Parathyroid adenoma (tissue), 2 donors: ENCODE data around the gene DEK.

ENCODE experiments used
- H2AFZ ChIP-seq: fragments of 300-600 bp; sonication (generic); one replicate; pipeline ENCODE4 v1.7.0; 2017; ENCODE audit warnings: antibody characterized with exemption, mild to moderate bottlenecking
- H3K27ac ChIP-seq: fragments of 300-600 bp; sonication (generic); one replicate; pipeline ENCODE4 v1.7.0; 2017
- H3K27me3 ChIP-seq: fragments of 300-600 bp; sonication (generic); one replicate; pipeline ENCODE4 v1.7.0; 2017; ENCODE audit warnings: low read length; ENCODE audit not compliant: control insufficient read depth, insufficient read depth
- H3K36me3 ChIP-seq: fragments of 300-600 bp; sonication (generic); one replicate; pipeline ENCODE4 v1.7.0; 2017; ENCODE audit warnings: low read length; ENCODE audit not compliant: control insufficient read depth, insufficient read depth
- H3K4me1 ChIP-seq: fragments of 300-600 bp; sonication (generic); one replicate; pipeline ENCODE4 v1.7.0; 2017; ENCODE audit warnings: control low read depth
- H3K4me2 ChIP-seq: fragments of 300-600 bp; sonication (generic); one replicate; pipeline ENCODE4 v1.7.0; 2017; ENCODE audit warnings: low read length
- H3K4me3 ChIP-seq: fragments of 300-600 bp; sonication (generic); one replicate; pipeline ENCODE4 v1.7.0; 2017; ENCODE audit warnings: low read depth, low read length
- H3K79me2 ChIP-seq: fragments of 300-600 bp; sonication (generic); one replicate; pipeline ENCODE4 v1.7.0; 2017; ENCODE audit warnings: control low read depth
- H3K9ac ChIP-seq: fragments of 300-600 bp; sonication (generic); one replicate; pipeline ENCODE4 v1.7.0; 2017; ENCODE audit warnings: mild to moderate bottlenecking
- H3K9me3 ChIP-seq: fragments of 300-600 bp; sonication (generic); one replicate; pipeline ENCODE4 v1.7.0; 2017; ENCODE audit warnings: low read length; ENCODE audit not compliant: control insufficient read depth
- TF ChIP-seq, protein P1 (sequence below): fragments of 300-600 bp; sonication (generic); IDR thresholded peaks from one replicate; pipeline ENCODE4 v1.7.0; 2017; ENCODE audit warnings: antibody characterized with exemption, mild to moderate bottlenecking
- donor health status: primary hyperparathyroidism.

DEK gene

DNA sequence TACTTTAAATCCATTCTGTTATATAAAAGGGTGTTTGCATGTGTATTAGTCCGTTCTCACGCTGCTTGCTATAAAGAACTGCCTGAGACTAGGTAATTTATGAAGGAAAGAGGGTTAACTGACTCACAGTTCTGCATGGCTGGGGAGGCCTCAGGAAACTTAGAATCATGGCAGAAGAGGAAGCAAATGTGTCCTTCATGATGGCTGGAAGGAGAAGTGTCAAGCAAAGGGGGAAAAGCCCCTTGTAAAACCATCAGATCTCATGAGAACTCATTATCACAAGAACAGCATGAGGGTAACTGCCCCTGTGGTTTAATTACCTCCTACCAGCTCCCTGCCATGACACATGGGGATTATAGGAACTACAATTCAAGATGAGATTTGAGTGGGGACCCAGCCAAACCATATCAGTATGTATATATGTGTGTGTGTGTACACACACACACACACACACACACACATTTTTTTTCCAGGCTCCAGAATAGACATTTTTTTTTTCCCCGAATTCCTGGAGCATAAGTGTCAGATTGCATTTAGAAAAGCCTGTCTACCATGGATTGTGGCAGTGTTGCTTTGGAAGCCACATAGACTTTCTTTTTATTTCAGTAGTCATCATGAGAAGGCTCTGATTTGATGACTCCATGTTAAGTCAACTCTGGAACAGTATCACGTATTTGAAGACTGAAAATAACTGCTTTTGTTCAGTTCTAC lies 77.6 kb downstream of the DEK start:
- Histone ChIP-seq H2AFZ (no peak overlapping the region), H3K9ac (no peak overlapping the region), H3K9me3 (no peaks in the 10 kb centered on the region), H3K79me2 (no peaks in the 10 kb centered on the region), H3K4me2 (no peak overlapping the region), H3K27ac (no peak overlapping the region), H3K36me3 (no peaks in the 10 kb centered on the region), H3K4me1 (peaks cover 2% of the 10 kb centered on the region), H3K4me3 (no peak overlapping the region), H3K27me3 (no peaks in the 10 kb centered on the region)
- TF ChIP-seq, protein P1, sequence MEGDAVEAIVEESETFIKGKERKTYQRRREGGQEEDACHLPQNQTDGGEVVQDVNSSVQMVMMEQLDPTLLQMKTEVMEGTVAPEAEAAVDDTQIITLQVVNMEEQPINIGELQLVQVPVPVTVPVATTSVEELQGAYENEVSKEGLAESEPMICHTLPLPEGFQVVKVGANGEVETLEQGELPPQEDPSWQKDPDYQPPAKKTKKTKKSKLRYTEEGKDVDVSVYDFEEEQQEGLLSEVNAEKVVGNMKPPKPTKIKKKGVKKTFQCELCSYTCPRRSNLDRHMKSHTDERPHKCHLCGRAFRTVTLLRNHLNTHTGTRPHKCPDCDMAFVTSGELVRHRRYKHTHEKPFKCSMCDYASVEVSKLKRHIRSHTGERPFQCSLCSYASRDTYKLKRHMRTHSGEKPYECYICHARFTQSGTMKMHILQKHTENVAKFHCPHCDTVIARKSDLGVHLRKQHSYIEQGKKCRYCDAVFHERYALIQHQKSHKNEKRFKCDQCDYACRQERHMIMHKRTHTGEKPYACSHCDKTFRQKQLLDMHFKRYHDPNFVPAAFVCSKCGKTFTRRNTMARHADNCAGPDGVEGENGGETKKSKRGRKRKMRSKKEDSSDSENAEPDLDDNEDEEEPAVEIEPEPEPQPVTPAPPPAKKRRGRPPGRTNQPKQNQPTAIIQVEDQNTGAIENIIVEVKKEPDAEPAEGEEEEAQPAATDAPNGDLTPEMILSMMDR, result no peak

DNA sequence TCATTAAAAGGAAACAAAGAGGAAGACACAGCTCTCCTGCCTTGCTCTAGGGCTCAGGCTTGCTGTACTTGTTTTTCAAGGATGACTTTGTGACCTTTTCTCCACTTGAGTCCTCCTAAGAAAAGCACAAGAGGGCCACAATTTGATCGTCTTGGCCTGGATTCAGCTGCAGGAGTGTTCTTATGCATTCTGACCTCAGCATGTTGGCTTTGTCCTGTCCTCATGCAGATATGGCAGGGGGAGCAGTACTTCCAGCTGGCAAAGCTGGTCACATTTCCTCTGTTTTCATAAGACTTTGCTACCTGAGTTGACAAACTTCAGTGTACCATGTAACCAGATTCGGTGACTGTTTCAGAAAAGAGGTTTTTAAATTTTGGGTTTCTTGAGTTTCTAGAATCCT lies 78.3 kb downstream of the DEK start:
- TF ChIP-seq, protein P1, result no peak
- Histone ChIP-seq H3K27me3 (no peaks in the 10 kb centered on the region), H3K4me2 (no peak overlapping the region), H3K4me1 (peaks cover 2% of the 10 kb centered on the region), H3K9ac (no peak overlapping the region), H3K9me3 (no peaks in the 10 kb centered on the region), H3K36me3 (no peaks in the 10 kb centered on the region), H3K79me2 (no peaks in the 10 kb centered on the region), H3K27ac (no peak overlapping the region), H3K4me3 (no peak overlapping the region), H2AFZ (no peak overlapping the region)

DNA sequence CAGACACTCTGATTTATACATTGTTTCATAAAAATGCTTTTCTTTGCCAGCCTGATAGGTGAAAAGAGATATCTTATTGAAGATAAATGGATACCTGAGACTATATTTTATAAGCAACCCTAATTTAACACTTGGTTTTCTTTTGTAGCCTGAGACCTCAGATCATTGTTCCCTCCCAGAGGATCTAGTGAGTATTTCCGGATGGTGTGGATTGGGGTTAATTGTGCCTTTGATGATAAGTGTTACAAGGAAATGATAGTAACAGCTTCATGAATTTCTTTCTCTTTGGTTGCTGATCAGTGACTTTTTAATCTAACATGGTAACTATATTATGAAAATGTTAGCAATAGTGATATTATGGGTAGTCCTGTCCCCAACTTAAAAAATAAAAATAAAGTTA lies 78.7 kb downstream of the DEK start:
- Histone ChIP-seq H3K79me2 (no peaks in the 10 kb centered on the region), H2AFZ (no peak overlapping the region), H3K27ac (no peak overlapping the region), H3K9ac (no peak overlapping the region), H3K36me3 (no peaks in the 10 kb centered on the region), H3K4me2 (no peak overlapping the region), H3K27me3 (no peaks in the 10 kb centered on the region), H3K4me1 (peaks cover 2% of the 10 kb centered on the region), H3K4me3 (no peak overlapping the region), H3K9me3 (no peaks in the 10 kb centered on the region)
- TF ChIP-seq, protein P1, result no peak

DNA sequence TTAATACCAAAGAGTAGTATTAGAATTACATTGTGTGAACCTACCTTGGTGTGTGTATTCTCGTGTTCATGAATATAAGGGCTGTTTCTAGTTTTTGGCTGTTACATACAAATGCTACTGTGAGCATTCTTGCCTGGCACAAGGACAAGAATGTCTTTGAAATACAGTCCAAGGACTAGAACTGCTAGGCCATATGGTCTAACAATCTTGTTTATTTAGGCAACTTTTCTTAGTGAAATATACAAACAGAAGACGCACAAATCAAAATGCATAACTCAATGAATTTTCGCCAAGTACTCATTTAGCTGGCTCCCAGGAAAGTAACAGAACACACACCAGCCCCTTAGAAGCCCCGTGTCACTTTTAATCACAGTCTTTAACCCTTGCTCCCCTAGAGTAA lies 80.6 kb downstream of the DEK start:
- H2AFZ ChIP-seq, result no peak overlapping the region
- no peaks in the 10 kb centered on the region for H3K36me3 ChIP-seq
- no peaks in the 10 kb centered on the region for H3K79me2 ChIP-seq
- no peak overlapping the region for H3K4me2 ChIP-seq
- TF ChIP-seq, protein P1, result no peak
- H3K27me3 ChIP-seq, result no peaks in the 10 kb centered on the region
- no peak overlapping the region for H3K9ac ChIP-seq
- H3K27ac ChIP-seq, result no peak overlapping the region
- H3K4me1 ChIP-seq, result peaks cover 2% of the 10 kb centered on the region
- no peaks in the 10 kb centered on the region for H3K9me3 ChIP-seq
- H3K4me3 ChIP-seq, result no peak overlapping the region

DNA sequence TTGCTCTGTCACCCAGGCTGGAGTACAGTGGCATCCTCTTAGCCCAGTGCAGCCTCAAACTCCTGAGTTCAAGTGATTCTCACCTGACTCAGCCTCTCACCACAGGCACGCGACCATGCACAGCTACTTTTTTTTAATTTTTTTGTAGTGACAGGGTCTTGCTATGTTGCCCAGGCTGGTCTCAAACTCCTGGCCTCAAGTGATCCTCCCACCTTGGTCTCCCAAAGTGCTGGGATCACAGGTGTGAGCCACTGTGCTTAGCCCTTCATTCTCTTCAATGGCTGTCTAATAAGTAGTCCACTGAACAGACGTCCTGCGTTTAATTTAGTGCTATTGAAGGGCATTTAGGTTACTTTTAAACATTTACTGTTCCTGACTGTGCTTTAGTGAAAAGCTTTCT lies 81.8 kb downstream of the DEK start:
- Histone ChIP-seq H3K4me3 (no peak overlapping the region), H3K27ac (no peak overlapping the region), H3K9ac (no peak overlapping the region), H3K9me3 (no peaks in the 10 kb centered on the region), H3K4me1 (peaks cover 2% of the 10 kb centered on the region), H3K4me2 (no peak overlapping the region), H2AFZ (no peak overlapping the region), H3K79me2 (no peaks in the 10 kb centered on the region), H3K27me3 (no peaks in the 10 kb centered on the region), H3K36me3 (no peaks in the 10 kb centered on the region)
- TF ChIP-seq, protein P1, result no peak
